IPS-NIHi7 (cell line): ENCODE measurements around the gene GABRA5.

Source experiments
- DNase-seq: peaks from one replicate; pipeline ENCODE4 v3.0.0; 2012; ENCODE audit warnings: mixed read lengths; ENCODE audit errors: extremely low spot score

GABRA5 gene

GRCh38 chr15:26928051-26928450 lies 61.2 kb downstream of the GABRA5 start:
- no peak for DNase-seq

DNA sequence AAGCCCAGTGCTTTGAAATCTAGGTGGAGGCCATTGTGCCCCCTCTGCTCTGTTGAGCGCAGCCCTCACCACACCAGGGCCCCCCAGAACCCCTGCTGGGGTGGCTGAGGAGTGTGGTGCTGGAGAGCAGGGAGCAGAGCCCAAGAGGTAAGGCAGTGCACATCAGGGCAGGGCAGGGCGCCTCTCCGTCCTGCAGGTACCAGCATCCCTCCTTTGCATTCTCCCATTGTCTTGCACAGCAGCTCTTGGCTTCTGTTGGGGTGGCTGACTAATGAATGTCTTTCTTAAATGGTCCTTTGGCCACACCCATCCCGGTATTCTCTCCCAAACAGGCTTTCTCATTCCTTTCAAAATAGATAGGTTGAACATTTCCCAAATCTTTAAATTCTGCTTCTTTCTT lies 62.7 kb downstream of the GABRA5 start:
- DNase-seq: no peak

DNA sequence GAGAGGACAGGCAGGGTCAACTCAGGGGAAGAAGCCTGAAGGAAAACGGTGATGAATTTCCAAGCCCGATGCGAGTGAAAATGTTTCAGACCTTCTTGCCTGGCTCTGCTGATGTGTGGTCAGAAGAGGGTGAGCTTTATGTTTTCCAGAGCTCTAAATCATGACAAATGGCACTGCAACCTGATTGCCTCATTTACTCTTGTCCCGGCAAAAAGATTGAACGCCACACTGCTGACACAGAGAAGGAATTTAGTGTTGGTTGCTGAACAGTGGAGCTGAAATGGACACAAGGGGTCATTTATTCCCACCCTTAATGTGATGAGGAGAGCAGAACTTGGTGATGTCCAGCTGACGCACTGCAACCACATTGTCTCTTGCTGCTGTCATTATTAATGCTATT lies 68.0 kb downstream of the GABRA5 start:
- DNase-seq: no peak

- no peak for DNase-seq
These were observed 68.5 kb downstream of the GABRA5 start for GRCh38 chr15:26935322-26935721.

GRCh38 chr15:26936502-26936901 lies 69.6 kb downstream of the GABRA5 start:
- no peak for DNase-seq

DNA sequence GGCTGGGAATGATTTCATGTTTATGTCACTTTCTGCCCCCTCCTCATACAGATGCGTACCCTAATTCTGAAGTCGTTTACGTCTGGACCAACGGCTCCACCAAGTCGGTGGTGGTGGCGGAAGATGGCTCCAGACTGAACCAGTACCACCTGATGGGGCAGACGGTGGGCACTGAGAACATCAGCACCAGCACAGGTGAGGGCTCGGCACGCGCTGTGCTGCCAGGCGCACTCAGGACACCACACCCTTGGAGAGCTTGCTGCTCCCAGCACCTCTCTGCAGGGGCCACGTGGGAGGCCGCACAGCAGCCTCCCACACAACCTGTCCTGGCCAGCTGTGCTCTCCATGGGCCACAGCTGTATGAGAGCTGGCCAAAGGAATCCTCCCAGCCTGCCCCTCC lies 70.3 kb downstream of the GABRA5 start:
- DNase-seq: no peak

DNA sequence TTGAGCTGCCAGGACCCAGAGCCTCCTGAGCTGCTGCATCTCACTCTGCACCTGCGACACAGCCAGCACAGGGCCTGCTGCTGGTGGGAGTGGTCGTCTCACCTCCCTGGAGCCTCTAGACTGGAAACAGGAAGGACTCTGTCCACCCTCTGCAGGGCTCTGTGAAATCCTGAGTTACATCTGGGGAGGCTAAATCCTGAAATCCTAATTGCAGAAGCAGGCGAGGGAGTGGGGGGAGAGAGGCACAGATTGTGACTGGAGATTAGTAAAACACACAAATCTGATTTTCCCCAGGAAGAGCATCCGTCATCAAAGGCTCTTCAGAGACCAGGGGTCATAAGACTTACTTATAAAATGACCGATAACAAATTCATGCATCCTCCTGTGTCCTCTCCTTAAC lies 72.5 kb downstream of the GABRA5 start:
- no peak for DNase-seq

- no peak for DNase-seq
These were observed 74.6 kb downstream of the GABRA5 start for GRCh38 chr15:26941489-26941888.

GRCh38 chr15:26943866-26944265 lies 77.0 kb downstream of the GABRA5 start:
- no peak for DNase-seq

DNA sequence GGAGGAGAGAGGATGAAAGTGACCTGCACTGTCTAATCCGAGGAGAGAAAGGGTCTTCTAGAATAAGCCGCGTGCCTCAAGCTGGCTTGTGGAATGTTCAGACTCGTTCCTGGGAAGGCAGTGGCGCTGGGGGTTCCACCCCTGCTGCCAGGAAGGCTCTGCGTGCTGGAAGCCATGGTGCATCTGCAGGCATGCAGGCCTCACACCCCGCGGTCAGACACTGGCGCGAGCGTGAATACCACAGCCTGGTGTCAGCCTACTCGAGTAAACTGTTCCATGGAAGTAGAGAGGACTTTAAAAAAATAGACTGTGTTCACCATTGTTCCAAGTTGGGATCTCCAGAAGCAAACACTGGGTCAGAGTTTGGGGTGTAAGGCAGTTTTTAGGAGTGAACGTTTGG lies 78.2 kb downstream of the GABRA5 start:
- no peak for DNase-seq

DNA sequence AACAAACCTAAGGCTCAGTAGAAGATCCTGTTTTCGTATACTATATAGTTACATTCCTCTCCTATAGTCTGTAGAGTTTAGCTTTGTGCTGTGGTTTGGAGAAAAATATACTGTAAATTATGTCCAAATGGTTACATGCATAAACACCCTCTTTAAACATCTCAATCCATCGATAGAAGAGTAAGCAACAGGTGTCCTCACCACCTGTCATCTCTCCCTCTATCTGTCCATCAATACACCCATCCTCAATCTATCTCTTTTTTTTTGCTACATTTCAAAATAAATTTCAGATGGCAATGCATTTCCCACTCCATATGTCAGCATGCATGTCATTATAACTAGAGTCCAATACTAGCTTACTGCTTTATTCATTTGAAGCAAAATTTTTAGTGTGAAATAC lies 83.1 kb downstream of the GABRA5 start:
- DNase-seq: no peak

DNA sequence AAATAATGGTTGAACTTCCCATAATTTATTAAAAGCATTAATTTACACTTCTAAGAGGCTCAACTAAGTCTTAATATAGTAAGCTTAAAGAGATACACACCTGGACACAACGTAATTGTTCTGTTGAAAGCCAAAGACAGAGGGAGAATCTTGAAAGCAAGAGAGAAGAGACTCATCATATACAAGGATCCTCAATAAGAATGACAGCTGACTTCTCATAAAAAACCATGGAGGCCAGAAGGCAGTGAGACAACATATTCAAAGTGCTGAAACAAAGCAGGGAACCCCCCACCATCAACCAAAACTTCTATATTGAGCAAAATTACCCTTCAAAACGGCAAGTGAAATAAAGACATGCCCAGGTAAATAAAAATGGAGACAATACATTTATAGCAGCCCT lies 87.5 kb downstream of the GABRA5 start:
- no peak for DNase-seq

- DNase-seq: peak; percentile 89
These were observed 100.9 kb downstream of the GABRA5 start for GRCh38 chr15:26967719-26968269.

- DNase-seq: no peak
These were observed 101.9 kb downstream of the GABRA5 start for GRCh38 chr15:26968806-26969205.

GRCh38 chr15:26970712-26971210 lies 103.9 kb downstream of the GABRA5 start, which contains the start of gene GABRG3:
GABRG3 (plus strand) TSS chr15:26971181.
- DNase-seq: peak; percentile 62

DNA sequence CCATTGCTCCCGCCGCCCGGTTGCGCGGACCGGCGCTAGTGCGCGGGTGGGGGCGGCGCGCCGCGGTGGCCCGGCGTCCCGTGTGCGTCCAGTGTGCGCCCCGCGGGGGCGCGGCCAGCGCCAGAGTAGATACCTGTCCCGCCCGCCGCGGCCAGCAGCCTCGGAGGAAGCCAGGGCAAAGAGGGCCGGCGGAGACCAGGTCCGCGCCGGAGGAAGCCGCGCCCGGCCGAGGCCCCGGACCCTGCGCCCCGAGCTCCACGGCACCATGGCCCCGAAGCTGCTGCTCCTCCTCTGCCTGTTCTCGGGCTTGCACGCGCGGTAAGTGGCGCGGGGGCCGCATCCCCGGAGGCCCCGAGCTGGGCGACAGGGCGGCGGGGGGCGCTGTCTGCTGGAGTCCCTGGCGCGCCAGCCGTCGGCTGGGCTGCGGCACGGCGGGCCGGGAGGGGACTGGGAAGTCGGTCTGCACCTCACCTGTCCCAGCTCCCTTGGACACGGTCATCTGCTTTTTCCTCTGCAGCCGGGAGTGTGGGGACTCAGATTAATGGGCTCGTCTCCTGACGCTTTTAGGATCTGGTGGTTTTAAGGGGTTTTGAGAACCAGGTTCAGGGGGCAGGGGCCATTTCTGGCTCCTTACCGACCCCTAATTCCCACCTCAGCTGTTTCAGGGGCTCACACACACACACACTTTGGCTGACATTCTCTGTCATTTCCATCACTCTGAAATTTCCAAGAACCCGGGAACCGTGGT lies 104.6 kb downstream of the GABRA5 start:
- DNase-seq: peak; percentile 36

- no peak for DNase-seq
These were observed 105.8 kb downstream of the GABRA5 start for GRCh38 chr15:26972636-26973035.

DNA sequence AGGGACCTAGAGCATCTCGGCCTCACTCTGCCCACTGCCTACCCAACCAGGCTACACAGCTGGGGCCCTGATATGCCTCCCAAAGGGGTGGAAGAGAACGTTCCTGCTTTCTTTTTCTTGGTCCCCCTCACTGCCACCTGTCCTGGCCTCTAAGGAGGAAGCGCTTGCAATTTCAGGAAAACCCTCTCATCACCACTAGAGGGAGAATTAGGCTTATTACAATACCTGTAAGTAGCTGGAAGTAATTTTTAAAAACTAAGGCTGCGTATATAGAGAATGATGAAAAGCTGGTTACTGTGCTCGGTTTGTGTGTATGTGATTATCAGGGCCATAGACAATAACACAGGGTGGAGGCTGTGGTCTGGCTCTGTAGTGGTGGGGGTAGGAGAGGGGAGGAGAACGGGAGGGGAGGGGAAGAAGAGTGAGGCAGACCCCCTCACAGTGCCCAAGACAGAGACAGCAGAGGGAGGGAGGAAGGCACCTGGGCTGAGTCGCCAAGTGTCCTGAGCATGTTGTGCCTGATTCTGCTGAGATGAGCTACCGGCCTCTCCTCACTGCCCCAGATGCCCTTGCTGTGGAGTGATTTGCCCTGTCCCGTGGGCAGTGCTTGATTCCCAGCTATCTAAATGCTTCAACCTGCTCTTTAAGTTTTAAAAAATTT lies 107.4 kb downstream of the GABRA5 start:
- DNase-seq: peak; percentile 49

DNA sequence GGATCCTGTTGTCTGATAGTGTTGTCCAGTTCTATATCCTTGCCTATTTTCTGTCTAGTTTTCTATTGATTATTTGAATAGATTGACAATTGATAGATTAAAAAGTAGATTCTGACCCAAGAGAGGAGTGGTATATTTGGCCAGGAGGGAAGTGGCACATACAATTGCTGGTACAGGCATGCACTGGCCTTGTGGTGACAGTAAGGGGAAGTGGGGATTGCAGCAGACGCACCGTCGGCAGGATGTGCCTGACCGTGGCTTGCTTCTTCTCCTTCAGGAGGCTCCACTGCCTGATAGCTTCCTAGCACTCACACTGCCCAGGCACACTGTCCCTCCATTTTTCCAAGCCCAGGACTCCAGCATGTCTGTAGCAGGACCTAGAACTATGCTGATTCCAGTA lies 114.6 kb downstream of the GABRA5 start:
- DNase-seq: no peak

DNA sequence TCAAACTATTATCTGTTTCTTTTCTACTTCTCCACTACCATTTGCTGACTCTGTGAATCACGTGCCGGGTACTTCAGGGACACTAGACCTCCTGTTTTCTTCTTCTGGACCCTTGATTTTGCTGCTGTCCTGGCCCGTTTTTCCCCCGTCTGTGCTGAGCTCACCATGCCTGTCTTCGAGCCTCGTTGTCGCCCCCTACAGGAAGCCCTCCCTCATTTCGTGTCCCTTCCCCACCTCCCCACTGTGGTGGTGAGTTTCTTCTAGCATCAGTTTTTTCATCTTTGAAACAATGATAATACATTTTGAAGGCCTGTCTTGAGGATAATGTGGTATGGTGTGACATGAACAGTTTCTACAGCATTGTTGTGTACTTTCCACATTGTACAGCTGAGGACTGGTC lies 117.0 kb downstream of the GABRA5 start:
- DNase-seq: peak; percentile 67

DNA sequence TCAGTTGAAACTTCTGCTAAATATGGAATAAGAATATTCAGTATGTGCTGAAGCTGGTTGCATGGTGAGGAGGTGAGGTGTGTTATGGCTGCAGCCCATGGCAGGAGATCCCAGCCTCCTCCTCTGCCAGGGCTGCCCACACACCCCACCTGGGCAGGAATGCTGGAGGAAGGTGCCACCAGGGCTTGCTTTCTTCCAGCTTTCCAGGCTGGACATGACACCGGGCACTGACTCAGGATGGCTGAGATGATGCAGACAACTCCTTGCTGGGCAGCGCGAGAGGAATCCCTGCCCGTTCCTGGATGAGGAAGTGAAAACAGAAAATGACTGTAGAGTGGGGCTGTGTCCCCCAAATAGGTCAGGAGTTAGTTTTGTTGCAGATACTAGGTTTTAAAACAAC lies 118.2 kb downstream of the GABRA5 start:
- no peak for DNase-seq

DNA sequence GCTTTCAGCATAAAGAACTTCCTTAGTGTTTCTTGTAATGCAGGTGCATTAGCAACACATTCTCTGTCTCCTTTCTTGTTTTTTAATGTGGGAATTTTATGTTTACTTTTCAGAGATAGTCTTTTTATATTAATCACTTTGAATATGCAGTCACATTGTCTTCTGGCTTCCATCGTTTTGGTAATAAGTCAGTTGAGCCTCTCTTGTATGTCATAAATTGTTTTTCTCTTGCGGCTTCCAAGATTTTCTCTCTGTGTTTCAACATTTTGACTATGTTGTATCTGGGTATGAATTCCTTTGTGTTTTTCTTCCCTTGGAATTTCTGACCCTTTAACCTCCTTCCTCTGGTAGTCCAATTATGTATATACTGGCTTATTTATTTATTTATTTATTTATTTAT lies 129.4 kb downstream of the GABRA5 start:
- DNase-seq: no peak
